Endodermal cell (in vitro differentiated cells): ENCODE measurements around the gene DNAH12. TPM values are rescaled to one million over a fixed set of nuclear protein-coding genes. Genes with fewer than 3 reads are reported as not detected.
"Not testable (repeated sequence)": the region's sequence is repeated elsewhere in the genome, so short reads cannot be mapped to it uniquely, and the experiment has no call there.

Source experiments
- DNase-seq: peaks from one replicate; pipeline ENCODE4 v3.0.0-alpha.2; 2017
- H3K27ac ChIP-seq: 2 replicates; pipeline ENCODE4 v1.5.1; 2013; ENCODE audit warnings: mild to moderate bottlenecking, low read depth, low read length, moderate library complexity
- H3K27me3 ChIP-seq: 2 replicates; pipeline ENCODE4 v1.6.1; 2013; ENCODE audit warnings: mild to moderate bottlenecking, low read length, moderate library complexity; ENCODE audit not compliant: insufficient read depth, control insufficient read depth, poor library complexity, severe bottlenecking
- H3K36me3 ChIP-seq: 2 replicates; pipeline ENCODE4 v1.7.0; 2013; ENCODE audit warnings: mild to moderate bottlenecking, low read length, moderate library complexity; ENCODE audit not compliant: control insufficient read depth, insufficient read depth
- H3K4me1 ChIP-seq: one replicate; pipeline ENCODE4 v1.7.0; 2013; ENCODE audit warnings: low read length; ENCODE audit not compliant: control insufficient read depth, insufficient read depth
- H3K4me3 ChIP-seq: 2 replicates; pipeline ENCODE4 v1.5.1; 2013; ENCODE audit warnings: mild to moderate bottlenecking, low read length, moderate library complexity
- H3K9ac ChIP-seq: 2 replicates; pipeline ENCODE4 v1.6.1; 2013; ENCODE audit warnings: mild to moderate bottlenecking, low read length, moderate library complexity; ENCODE audit not compliant: poor library complexity, severe bottlenecking; ENCODE audit errors: extremely low read depth
- H3K9me3 ChIP-seq: 2 replicates; pipeline ENCODE4 v1.6.1; 2013; ENCODE audit warnings: mild to moderate bottlenecking, low read length, moderate library complexity; ENCODE audit not compliant: control insufficient read depth
- H3K27ac Mint-ChIP-seq: 2 replicates; pipeline ENCODE4 v1.8.0; 2020; ENCODE audit warnings: mixed read lengths
- H3K27me3 Mint-ChIP-seq: 2 replicates; pipeline ENCODE4 v1.8.0; 2021; ENCODE audit warnings: mild to moderate bottlenecking, mixed read lengths; ENCODE audit not compliant: insufficient read depth
- H3K36me3 Mint-ChIP-seq: 2 replicates; pipeline ENCODE4 v1.8.0; 2020; ENCODE audit warnings: low read depth, mixed read lengths
- H3K4me1 Mint-ChIP-seq: 2 replicates; pipeline ENCODE4 v1.8.0; 2020; ENCODE audit warnings: mixed read lengths
- H3K4me3 Mint-ChIP-seq: 2 replicates; pipeline ENCODE4 v1.8.0; 2020; ENCODE audit warnings: mild to moderate bottlenecking, moderate library complexity, mixed read lengths
- H3K9me3 Mint-ChIP-seq: 2 replicates; pipeline ENCODE4 v1.8.0; 2020; ENCODE audit warnings: mild to moderate bottlenecking, mixed read lengths
- WGBS, 2 experiments: methylation state at CpG; one replicate each; pipeline versions ENCODE4 v1.1.5 to v1.1.7; 2013; ENCODE audit warnings: missing lambda C conversion rate in 2 of 2, mixed read lengths in 1 of 2; ENCODE audit not compliant: insufficient coverage in 1 of 2, insufficient read length in 1 of 2; 5-methylcytosine and 5-hydroxymethylcytosine counted together
- total RNA-seq, 2 donors: library from RNA; stranded (reverse); fragmentation: NEBNext Ultra II Directional in 1 of 2; extraction: Animal tissue kit (Norgen Biotek cat#: 25700) in 1 of 2; gene quantifications; 2 replicates in 1 of 2; 3 replicates in 1 of 2; pipeline ENCODE4 v1.2.1, GENCODE V29; 2021
- TF ChIP-seq, protein P1 (sequence below): fragments of 200-600 bp; sonication (generic); conservative IDR thresholded peaks from 2 replicates; pipeline ENCODE4 v1.5.0; 2021; ENCODE audit warnings: antibody characterized with exemption, mild to moderate bottlenecking

The DNAH12 gene
- total RNA-seq, 2 donors from 2014 or later, result 0.77 to 2.2 TPM

DNA sequence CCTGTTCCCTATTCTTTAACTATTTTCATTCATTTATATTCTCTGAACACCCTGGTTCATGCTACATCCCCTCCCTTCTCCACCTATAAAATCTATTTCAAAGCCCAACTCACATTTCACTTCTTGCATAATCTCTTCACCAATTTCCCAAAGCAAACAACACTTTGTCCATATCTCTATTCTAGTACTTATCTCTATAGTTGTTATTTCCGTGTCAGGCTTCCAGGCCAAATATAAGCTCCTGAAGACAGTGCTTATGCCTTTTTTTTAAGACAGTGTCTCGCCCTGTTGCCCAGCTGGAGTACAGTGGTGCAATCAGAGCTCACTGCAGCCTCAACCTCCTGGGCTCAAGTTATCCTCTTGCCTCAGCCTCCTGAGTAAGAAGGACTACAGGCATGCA lies 43.6 kb downstream of the DNAH12 start:
- Histone ChIP-seq H3K27ac (no peak overlapping the region), H3K9ac (no peak overlapping the region), H3K4me3 (no peak overlapping the region), H3K9me3 (no peaks in the 10 kb centered on the region), H3K27me3 (no peaks in the 10 kb centered on the region), H3K4me1 (no peaks in the 10 kb centered on the region), H3K36me3 (no peaks in the 10 kb centered on the region)
- Mint-ChIP-seq H3K27ac (no peak overlapping the region), H3K27me3 (no peaks in the 10 kb centered on the region), H3K36me3 (no peaks in the 10 kb centered on the region), H3K4me1 (peaks cover 3% of the 10 kb centered on the region), H3K9me3 (no peaks in the 10 kb centered on the region), H3K4me3 (no peak overlapping the region)
- 90 to 94% methylated on average over 2 of the region's 2 CpGs for WGBS, 2 experiments
- DNase-seq, result no peak
- TF ChIP-seq, protein P1, sequence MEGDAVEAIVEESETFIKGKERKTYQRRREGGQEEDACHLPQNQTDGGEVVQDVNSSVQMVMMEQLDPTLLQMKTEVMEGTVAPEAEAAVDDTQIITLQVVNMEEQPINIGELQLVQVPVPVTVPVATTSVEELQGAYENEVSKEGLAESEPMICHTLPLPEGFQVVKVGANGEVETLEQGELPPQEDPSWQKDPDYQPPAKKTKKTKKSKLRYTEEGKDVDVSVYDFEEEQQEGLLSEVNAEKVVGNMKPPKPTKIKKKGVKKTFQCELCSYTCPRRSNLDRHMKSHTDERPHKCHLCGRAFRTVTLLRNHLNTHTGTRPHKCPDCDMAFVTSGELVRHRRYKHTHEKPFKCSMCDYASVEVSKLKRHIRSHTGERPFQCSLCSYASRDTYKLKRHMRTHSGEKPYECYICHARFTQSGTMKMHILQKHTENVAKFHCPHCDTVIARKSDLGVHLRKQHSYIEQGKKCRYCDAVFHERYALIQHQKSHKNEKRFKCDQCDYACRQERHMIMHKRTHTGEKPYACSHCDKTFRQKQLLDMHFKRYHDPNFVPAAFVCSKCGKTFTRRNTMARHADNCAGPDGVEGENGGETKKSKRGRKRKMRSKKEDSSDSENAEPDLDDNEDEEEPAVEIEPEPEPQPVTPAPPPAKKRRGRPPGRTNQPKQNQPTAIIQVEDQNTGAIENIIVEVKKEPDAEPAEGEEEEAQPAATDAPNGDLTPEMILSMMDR, result no peak

DNA sequence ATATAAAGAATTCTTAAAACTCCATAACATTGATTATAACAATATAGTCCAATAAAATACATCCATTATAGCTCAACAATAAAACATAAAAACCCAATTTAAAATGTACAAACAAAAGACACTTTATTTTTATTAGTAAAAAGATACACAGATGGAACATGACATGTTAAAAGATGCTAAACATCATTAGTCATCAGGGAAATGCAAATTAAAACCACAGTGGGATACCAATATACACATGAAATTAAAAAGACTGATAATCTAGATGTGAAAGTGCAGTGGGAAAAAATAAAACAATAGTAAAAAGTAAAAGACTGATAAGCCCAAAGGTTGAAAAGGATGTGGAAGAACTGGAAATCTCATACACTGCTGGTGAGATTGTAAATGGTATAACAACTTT lies 46.2 kb downstream of the DNAH12 start:
- Histone ChIP-seq H3K9ac (no peak overlapping the region), H3K36me3 (no peaks in the 10 kb centered on the region), H3K4me1 (no peaks in the 10 kb centered on the region), H3K9me3 (no peaks in the 10 kb centered on the region), H3K27me3 (no peaks in the 10 kb centered on the region), H3K27ac (no peak overlapping the region), H3K4me3 (no peak overlapping the region)
- Mint-ChIP-seq H3K4me1 (peaks cover 3% of the 10 kb centered on the region), H3K36me3 (no peaks in the 10 kb centered on the region), H3K27me3 (no peaks in the 10 kb centered on the region), H3K9me3 (no peaks in the 10 kb centered on the region), H3K4me3 (no peak overlapping the region), H3K27ac (no peak overlapping the region)
- DNase-seq, result no peak
- TF ChIP-seq, protein P1, result no peak

DNA sequence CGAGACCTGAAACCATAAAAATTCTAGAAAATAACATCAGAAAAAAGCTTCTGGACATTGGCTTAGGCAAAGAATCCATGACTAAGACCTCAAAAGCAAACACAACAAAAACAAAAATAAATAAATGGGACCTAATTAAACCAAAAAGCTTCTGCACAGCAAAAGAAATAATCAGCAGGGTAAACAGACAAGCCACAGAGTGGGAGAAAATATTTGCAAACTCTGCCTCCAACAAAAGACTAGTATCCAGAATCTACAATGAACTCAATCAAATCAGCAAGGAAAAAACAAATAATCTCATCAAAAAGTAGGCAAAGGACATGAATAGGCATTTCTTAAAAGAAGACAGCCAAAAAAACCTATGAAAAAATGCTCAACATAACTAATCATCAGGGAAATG lies 59.6 kb downstream of the DNAH12 start:
- H3K27me3 Mint-ChIP-seq, result no peaks in the 10 kb centered on the region
- Histone ChIP-seq H3K9me3 (no peaks in the 10 kb centered on the region), H3K27me3 (no peaks in the 10 kb centered on the region), H3K9ac (no peak overlapping the region), H3K27ac (no peak overlapping the region), H3K4me3 (no peak overlapping the region), H3K36me3 (no peaks in the 10 kb centered on the region), H3K4me1 (no peaks in the 10 kb centered on the region)
- TF ChIP-seq, protein P1, result no peak
- no peak for DNase-seq
- H3K4me1 Mint-ChIP-seq, result peaks cover 2% of the 10 kb centered on the region
- no peak overlapping the region for H3K27ac Mint-ChIP-seq
- 80 to 89% methylated on average over 1 of the region's 1 CpG for WGBS, 2 experiments
- no peaks in the 10 kb centered on the region for H3K36me3 Mint-ChIP-seq
- no peak overlapping the region for H3K4me3 Mint-ChIP-seq
- H3K9me3 Mint-ChIP-seq, result peaks cover 5% of the 10 kb centered on the region

DNA sequence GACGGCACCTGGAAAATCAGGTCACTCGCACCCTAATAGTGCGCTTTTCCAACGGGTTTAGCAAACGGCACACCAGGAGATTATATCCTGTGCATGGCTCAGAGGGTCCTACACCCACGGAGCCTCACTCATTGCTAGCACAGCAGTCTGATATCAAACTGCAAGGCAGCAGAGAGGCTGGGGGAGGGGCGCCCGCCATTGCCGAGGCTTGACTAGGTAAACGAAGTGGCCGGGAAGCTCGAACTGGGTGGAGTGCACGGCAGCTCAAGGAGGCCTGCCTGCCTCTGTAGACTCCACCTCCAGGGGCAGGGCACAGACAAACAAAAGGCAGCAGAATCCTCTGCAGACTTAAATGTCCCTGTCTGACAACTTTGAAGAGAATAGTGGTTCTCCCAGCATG lies 67.0 kb downstream of the DNAH12 start:
- H3K4me1 ChIP-seq, H3K36me3 Mint-ChIP-seq, DNase-seq, H3K36me3 ChIP-seq, H3K27ac Mint-ChIP-seq, H3K4me3 ChIP-seq, H3K9ac ChIP-seq, H3K4me1 Mint-ChIP-seq, H3K27ac ChIP-seq, H3K4me3 Mint-ChIP-seq, H3K27me3 Mint-ChIP-seq, H3K27me3 ChIP-seq: not testable (repeated sequence)
- 96 to 97% methylated on average over 10 to 13 of the region's 13 CpGs for WGBS, 2 experiments
- peaks cover 12% of the 10 kb centered on the region for H3K9me3 ChIP-seq
- H3K9me3 Mint-ChIP-seq, result peaks cover 36% of the 10 kb centered on the region
